Measurements from ENCODE around the gene USP3.

GRCh38 chr15:63469984-63470383, 34.4 kb upstream of the USP3 start:
- TF ChIP-seq POLR2A (IDR thresholded peaks at IDR 0.05) (no peak), CTCF (IDR thresholded peaks at IDR 0.05 in 4 of 5, conservative IDR thresholded peaks at IDR 0.05 in 1 of 5) (no peak)

Measured in gastrocnemius medialis (tissue), 4 donors.